Body of pancreas (tissue), 4 donors: ENCODE measurements around the gene IQCM. TPM values are rescaled to one million over a fixed set of nuclear protein-coding genes. Genes with fewer than 3 reads are reported as not detected.

Experiments
- ATAC-seq: fragments of 150-250 bp; one replicate; pipeline ENCODE4 v1.9.1; 2016
- DNase-seq, 4 donors: peaks; one replicate each; pipeline ENCODE4 v3.0.0-alpha.2; 2019
- H3K27ac ChIP-seq, 4 donors: fragments of 200-600 bp; sonication (generic); 1 replicate in 3 of 4; 2 replicates in 1 of 4; pipeline versions ENCODE4 v1.5.1 to v1.6.1; 2016 to 2019; ENCODE audit warnings: mild to moderate bottlenecking in 1 of 4, mixed read lengths in 1 of 4, moderate library complexity in 1 of 4
- H3K27me3 ChIP-seq, 2 donors: fragments of 200-600 bp; sonication (generic); one replicate each; pipeline ENCODE4 v1.6.0; 2016; ENCODE audit warnings: mild to moderate bottlenecking in 1 of 2
- H3K36me3 ChIP-seq, 2 donors: fragments of 200-600 bp; sonication (generic); replicated peaks in 1 of 2; 2 replicates each; pipeline ENCODE4 v1.5.1; 2016; ENCODE audit warnings: low read depth in 2 of 2; ENCODE audit not compliant: insufficient read depth in 1 of 2
- H3K4me1 ChIP-seq: fragments of 200-600 bp; sonication (generic); one replicate; pipeline ENCODE4 v1.6.0; 2016
- H3K4me3 ChIP-seq, 2 donors: fragments of 200-600 bp; sonication (generic); 1 replicate in 1 of 2; 2 replicates in 1 of 2; pipeline ENCODE4 v1.5.1; 2016 to 2019
- H3K9me3 ChIP-seq, 3 donors: fragments of 200-600 bp; sonication (generic); 1 replicate in 2 of 3; 2 replicates in 1 of 3; pipeline ENCODE4 v1.5.1; 2016
- CTCF ChIP-seq, 7 experiments: fragments of 450-650 bp in 4 of 7; fragments of 200-600 bp in 3 of 7; sonication (generic) in 3 of 7; IDR thresholded peaks; one replicate each; pipeline ENCODE4 v1.5.1; 2016 to 2019; ENCODE audit warnings: antibody characterized with exemption in 7 of 7
- POLR2A ChIP-seq, 3 donors: fragments of 450-650 bp; IDR thresholded peaks; one replicate each; pipeline ENCODE4 v1.6.1; 2016; ENCODE audit warnings: antibody characterized with exemption in 3 of 3, mild to moderate bottlenecking in 2 of 3
- WGBS, 2 donors: methylation state at CpG; one replicate each; pipeline ENCODE4 v1.1.5; 2017; 5-methylcytosine and 5-hydroxymethylcytosine counted together
- intact Hi-C: fragments of 100-400 bp; cut with DNase I; formaldehyde crosslinking; loops from one replicate; pipeline ENCODE4 v1.15.1; 2023
- total RNA-seq, 2 donors: library from RNA; depleted of rRNA; stranded (reverse); fragments of >200 nt; gene quantifications; one replicate each; pipeline ENCODE4 v1.1.0, GENCODE V29; 2016

Gene IQCM
- total RNA-seq, 2 donors from 2014 or later, result not detected

DNA sequence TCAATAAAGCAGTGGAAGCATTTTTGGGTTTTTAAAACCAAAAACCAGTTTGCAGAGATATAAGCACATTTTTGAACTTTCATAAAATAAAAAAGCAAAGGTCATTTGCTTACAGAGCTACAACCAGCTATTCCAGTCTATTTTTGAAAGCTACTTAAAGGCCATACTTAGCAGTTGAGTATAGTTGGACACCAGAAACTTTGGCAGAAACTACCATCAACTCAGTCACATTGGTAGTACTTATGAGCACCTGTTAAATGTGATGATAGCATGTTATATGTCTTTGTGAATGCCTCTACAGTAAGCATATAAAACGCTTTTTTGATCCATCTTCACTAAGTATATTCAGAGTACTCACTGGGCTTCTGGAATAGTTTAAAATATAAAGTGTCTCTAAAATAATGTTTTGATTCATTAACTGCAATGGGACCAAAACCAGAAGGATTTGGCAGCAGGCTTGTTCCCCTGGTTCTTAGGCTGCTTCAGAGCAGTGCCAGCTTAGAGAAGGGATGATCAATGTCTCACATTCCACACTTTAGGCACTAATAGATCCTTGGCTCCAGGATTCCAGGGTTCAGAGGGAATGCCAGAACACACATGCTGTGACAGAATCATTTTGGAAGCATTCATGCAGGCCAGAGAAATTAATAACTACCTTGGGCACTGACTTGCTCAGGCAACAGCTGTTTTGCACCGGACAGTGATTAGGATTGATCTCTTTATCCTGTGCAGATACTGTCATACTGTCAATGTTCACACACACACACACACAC lies 103.9 kb downstream of the IQCM start:
- intact Hi-C loops, result no loop called here
- Histone ChIP-seq H3K4me1 (no peaks in the 10 kb centered on the region), H3K27me3 (no peaks in the 10 kb centered on the region), H3K27ac (no peak overlapping the region), H3K36me3 (no peaks in the 10 kb centered on the region), H3K9me3 (peaks cover 0 to 14% (median 0%) of the 10 kb centered on the region in 3 donors), H3K4me3 (no peak overlapping the region)
- TF ChIP-seq POLR2A (IDR thresholded peaks at IDR 0.05) (no peak), CTCF (IDR thresholded peaks at IDR 0.05) (no peak)
- no peak for DNase-seq
- ATAC-seq, result no peak
- WGBS, 2 donors, result 37 to 51% methylated on average over 2 of the region's 2 CpGs

DNA sequence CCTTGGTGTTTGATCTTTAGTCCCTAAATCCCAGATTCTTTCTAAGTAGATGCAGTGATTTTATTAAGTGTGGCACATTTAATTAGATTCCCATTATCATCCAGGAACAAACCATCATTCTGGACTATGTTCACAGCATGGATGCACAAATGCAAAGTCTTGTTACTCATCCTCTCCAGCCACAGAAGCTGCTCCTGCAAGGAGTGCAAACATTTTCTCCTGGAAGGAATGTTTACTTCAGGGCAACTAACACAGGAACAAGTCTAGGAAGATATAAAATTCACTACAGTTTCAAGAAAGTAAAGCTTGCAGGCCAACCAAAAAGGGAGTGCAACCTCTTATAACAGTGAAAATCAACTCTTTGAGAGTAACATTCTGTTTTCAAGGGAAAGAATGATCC lies 106.0 kb downstream of the IQCM start:
- ATAC-seq (no peak), DNase-seq (no peak)
- H3K27me3 ChIP-seq, result no peaks in the 10 kb centered on the region
- no peak overlapping the region for H3K4me3 ChIP-seq
- no peak for TF ChIP-seq CTCF (IDR thresholded peaks at IDR 0.05)
- no peak for TF ChIP-seq POLR2A (IDR thresholded peaks at IDR 0.05)
- H3K4me1 ChIP-seq, result no peaks in the 10 kb centered on the region
- no peak overlapping the region for H3K27ac ChIP-seq
- no peaks in the 10 kb centered on the region for H3K36me3 ChIP-seq
- no peaks in the 10 kb centered on the region for H3K9me3 ChIP-seq
- intact Hi-C loops, result no loop called here

DNA sequence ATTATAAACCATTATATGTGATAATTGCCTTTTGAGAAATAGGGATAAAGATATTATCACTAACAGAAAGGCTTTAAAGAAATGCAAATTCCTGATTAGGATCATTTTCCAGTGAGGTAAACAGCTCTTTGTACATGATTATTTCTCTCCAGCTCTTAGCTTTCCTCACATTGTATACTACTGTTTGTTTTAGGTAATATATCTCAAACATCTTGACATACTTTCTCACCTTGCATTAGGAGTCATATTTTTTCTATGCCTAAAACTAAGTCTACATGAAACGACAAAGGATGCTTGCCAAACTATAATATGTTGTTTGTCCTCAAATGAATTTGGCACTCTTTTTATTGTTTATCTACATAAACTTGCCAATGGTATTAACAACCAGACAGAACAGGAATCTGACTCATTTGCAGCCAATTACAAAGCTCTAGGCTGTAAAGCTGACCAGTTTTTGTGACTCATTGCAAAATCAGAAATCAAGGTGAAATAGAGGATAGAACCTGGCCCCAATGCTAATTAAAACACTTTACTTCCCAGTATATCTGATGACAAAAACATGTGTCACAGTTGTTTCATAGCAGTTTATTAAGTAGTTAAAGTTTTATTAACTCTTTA lies 107.0 kb downstream of the IQCM start:
- DNase-seq (no peak), ATAC-seq (no peak)
- H3K9me3 ChIP-seq, result no peaks in the 10 kb centered on the region
- intact Hi-C loops, result no loop called here
- no peak overlapping the region for H3K27ac ChIP-seq
- TF ChIP-seq CTCF (IDR thresholded peaks at IDR 0.05), result no peak
- TF ChIP-seq POLR2A (IDR thresholded peaks at IDR 0.05), result no peak
- H3K4me1 ChIP-seq, result no peaks in the 10 kb centered on the region
- no peaks in the 10 kb centered on the region for H3K27me3 ChIP-seq
- 15 to 33% methylated on average over 1 of the region's 1 CpG for WGBS, 2 donors
- H3K36me3 ChIP-seq, result no peaks in the 10 kb centered on the region
- H3K4me3 ChIP-seq, result no peak overlapping the region

GRCh38 chr4:149707862-149708261 lies 107.8 kb downstream of the IQCM start:
- Histone ChIP-seq H3K27me3 (no peaks in the 10 kb centered on the region), H3K9me3 (no peaks in the 10 kb centered on the region), H3K27ac (no peak overlapping the region), H3K4me3 (no peak overlapping the region), H3K36me3 (no peaks in the 10 kb centered on the region), H3K4me1 (no peaks in the 10 kb centered on the region)
- WGBS, 2 donors, result 23 to 29% methylated on average over 1 of the region's 1 CpG
- TF ChIP-seq CTCF (IDR thresholded peaks at IDR 0.05) (no peak), POLR2A (IDR thresholded peaks at IDR 0.05) (no peak)
- DNase-seq (no peak), ATAC-seq (no peak)
- intact Hi-C loops, result no loop called here

- H3K27me3 ChIP-seq, result no peaks in the 10 kb centered on the region
- no peaks in the 10 kb centered on the region for H3K4me1 ChIP-seq
- H3K36me3 ChIP-seq, result no peaks in the 10 kb centered on the region
- intact Hi-C loops, result no loop called here
- TF ChIP-seq CTCF (IDR thresholded peaks at IDR 0.05) (no peak), POLR2A (IDR thresholded peaks at IDR 0.05) (no peak)
- ATAC-seq (no peak), DNase-seq (no peak)
- H3K9me3 ChIP-seq, result no peaks in the 10 kb centered on the region
- H3K27ac ChIP-seq, result no peak overlapping the region
- H3K4me3 ChIP-seq, result no peak overlapping the region
Observed at GRCh38 chr4:149706942-149707341, 108.7 kb downstream of the IQCM start.
